GM23248 (cell line): Measurements from ENCODE around the gene BCAS1. TPM values are rescaled to one million over a fixed set of nuclear protein-coding genes. Genes with fewer than 3 reads are reported as not detected.
A peak's percentile ranks its signal among the peaks of the same experiment; 100 is the strongest.

Experiments
- DNase-seq: peaks from one replicate; pipeline ENCODE4 v3.0.0-alpha.2; 2015
- H2AFZ ChIP-seq: fragments of 200-600 bp; sonication (generic); 2 replicates; pipeline ENCODE4 v1.6.1; 2016; ENCODE audit warnings: antibody characterized with exemption
- H3F3A ChIP-seq: fragments of 200-600 bp; sonication (generic); 2 replicates; pipeline ENCODE4 v1.6.1; 2016; ENCODE audit warnings: mild to moderate bottlenecking, antibody characterized with exemption, mixed run types; ENCODE audit not compliant: insufficient read depth
- H3K27ac ChIP-seq: fragments of 200-600 bp; sonication (generic); 2 replicates; pipeline ENCODE4 v1.5.1; 2016; ENCODE audit warnings: mild to moderate bottlenecking
- H3K27me3 ChIP-seq: fragments of 200-600 bp; sonication (generic); replicated peaks from 2 replicates; pipeline ENCODE4 v1.6.1; 2016; ENCODE audit warnings: mild to moderate bottlenecking; ENCODE audit not compliant: insufficient read depth
- H3K36me3 ChIP-seq: fragments of 200-600 bp; sonication (generic); 2 replicates; pipeline ENCODE4 v1.6.1; 2016; ENCODE audit warnings: low read depth, mild to moderate bottlenecking
- H3K4me1 ChIP-seq: fragments of 200-600 bp; sonication (generic); 2 replicates; pipeline ENCODE4 v1.6.1; 2016; ENCODE audit warnings: mild to moderate bottlenecking; ENCODE audit not compliant: insufficient read depth
- H3K4me2 ChIP-seq: fragments of 200-600 bp; sonication (generic); one replicate; pipeline ENCODE4 v1.6.1; 2016; ENCODE audit warnings: mild to moderate bottlenecking; ENCODE audit not compliant: unreplicated experiment
- H3K4me3 ChIP-seq: fragments of 200-600 bp; sonication (generic); 2 replicates; pipeline ENCODE4 v1.5.1; 2016; ENCODE audit warnings: mild to moderate bottlenecking
- H3K79me2 ChIP-seq: fragments of 200-600 bp; sonication (generic); 2 replicates; pipeline ENCODE4 v1.6.1; 2016; ENCODE audit warnings: mild to moderate bottlenecking; ENCODE audit not compliant: insufficient read depth
- H3K9ac ChIP-seq: fragments of 200-600 bp; sonication (generic); 2 replicates; pipeline ENCODE4 v1.6.1; 2016; ENCODE audit warnings: mild to moderate bottlenecking
- H3K9me2 ChIP-seq: fragments of 200-600 bp; sonication (generic); 2 replicates; pipeline ENCODE4 v1.6.1; 2016; ENCODE audit warnings: mixed run types, mild to moderate bottlenecking, moderate library complexity; ENCODE audit not compliant: insufficient read depth
- H3K9me3 ChIP-seq: fragments of 200-600 bp; sonication (generic); one replicate; pipeline ENCODE4 v1.6.1; 2017; ENCODE audit warnings: low read depth
- H4K20me1 ChIP-seq: fragments of 200-600 bp; sonication (generic); 2 replicates; pipeline ENCODE4 v1.6.0; 2016; ENCODE audit not compliant: insufficient read depth
- EZH2 ChIP-seq: fragments of 200-600 bp; sonication (generic); IDR thresholded peaks from 2 replicates; pipeline ENCODE4 v1.6.1; 2018; ENCODE audit warnings: antibody characterized with exemption, mild to moderate bottlenecking; ENCODE audit not compliant: insufficient read depth, poor library complexity, severe bottlenecking
- EZH2phosphoT487 ChIP-seq: fragments of 200-600 bp; sonication (generic); IDR thresholded peaks from 2 replicates; pipeline ENCODE4 v1.6.1; 2018; ENCODE audit warnings: antibody characterized with exemption, moderate library complexity, mild to moderate bottlenecking, low read depth; ENCODE audit not compliant: insufficient read depth
- WGBS, 2 experiments: methylation state at CpG; one replicate each; pipeline ENCODE4 v1.1.6; 2015 to 2017; ENCODE audit warnings: low lambda C conversion rate in 2 of 2, low coverage in 1 of 2; ENCODE audit errors: missing lambda C conversion rate in 2 of 2; 5-methylcytosine and 5-hydroxymethylcytosine counted together
- in situ Hi-C: fragments of 300-500 bp; cut with MboI; formaldehyde crosslinking; loops from 2 replicates; pipeline ENCODE4 v1.15.0; 2020
- polyA plus RNA-seq: library from polyadenylated mRNA; unstranded; fragments of >200 nt; fragmentation: Nextera tagmentation; extraction: Ambion mirVana; gene quantifications from 2 replicates; pipeline ENCODE4 v1.2.1, GENCODE V29; 2016
- total RNA-seq: library from RNA; depleted of rRNA; stranded (reverse); fragments of >200 nt; shearing (Covaris generic); gene quantifications from 2 replicates; pipeline ENCODE4 v1.2.3, GENCODE V29; 2014

BCAS1 gene
- total and polyA plus RNA-seq, 2 experiments from 2014 or later: 0.41 TPM; not detected in 1

GRCh38 chr20:53957451-53958172, 112.8 kb downstream of the BCAS1 start:
- Histone ChIP-seq H4K20me1 (no peaks in the 10 kb centered on the region), H3K79me2 (no peaks in the 10 kb centered on the region), H3K9me2 (no peaks in the 10 kb centered on the region), H2AFZ (no peak overlapping the region), H3K27me3 (no peaks in the 10 kb centered on the region), H3K4me3 (no peak overlapping the region), H3K9ac (no peak overlapping the region), H3K4me1 (peaks cover 52% of the 10 kb centered on the region), H3K27ac (peak overlapping the region; percentile 47), H3K9me3 (no peaks in the 10 kb centered on the region), H3K4me2 (peak overlapping the region; percentile 9), H3K36me3 (no peaks in the 10 kb centered on the region), H3F3A (peaks cover 39% of the 10 kb centered on the region)
- WGBS, 2 experiments: 3 to 4% methylated on average over 2 of the region's 2 CpGs
- in situ Hi-C loops: loop anchor here (25.0 kb wide), 1 partner anchor 230 kb away; no protein-coding TSS in a partner anchor
- DNase-seq: peak; percentile 80
- TF ChIP-seq EZH2phosphoT487 (peak; percentile 84; the same call in 1 of the 2 replicates), EZH2 (no peak)

DNA sequence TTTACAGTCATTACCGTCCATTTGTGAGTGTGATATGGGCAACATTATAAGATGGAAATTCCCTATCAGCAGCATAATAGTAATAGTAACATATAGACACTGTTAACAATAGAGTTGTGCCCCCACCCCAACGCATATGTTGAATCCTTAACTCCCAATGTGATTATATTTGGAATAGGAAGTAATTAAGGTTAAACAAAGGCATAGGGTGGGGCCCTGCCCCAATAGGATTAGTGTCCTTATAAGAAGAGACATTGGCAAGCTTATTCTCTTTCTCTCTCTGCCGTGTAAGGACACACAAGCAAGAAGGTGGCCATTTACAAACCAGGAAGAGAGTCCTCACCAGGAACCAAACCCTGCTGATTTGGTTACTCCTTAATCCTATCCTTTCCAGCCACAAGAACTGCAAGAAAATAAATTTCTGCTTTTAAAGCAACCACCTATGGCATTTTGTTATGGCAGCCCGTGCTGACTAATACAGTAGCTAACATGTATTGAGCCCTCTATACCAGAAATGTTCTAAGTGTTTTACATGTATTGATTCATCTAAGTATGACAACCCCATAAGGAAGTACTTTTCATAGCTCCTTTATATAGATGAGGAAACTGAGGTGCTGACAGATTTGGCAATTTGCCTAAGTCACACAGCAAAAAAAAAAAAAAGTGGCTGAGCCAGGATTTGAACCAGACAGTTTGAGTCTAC, 114.2 kb downstream of the BCAS1 start:
- H3K27ac ChIP-seq: no peak overlapping the region
- H3F3A ChIP-seq: peaks cover 34% of the 10 kb centered on the region
- no peaks in the 10 kb centered on the region for H3K9me2 ChIP-seq
- no peaks in the 10 kb centered on the region for H3K9me3 ChIP-seq
- no peak overlapping the region for H3K4me3 ChIP-seq
- H3K79me2 ChIP-seq: no peaks in the 10 kb centered on the region
- H3K9ac ChIP-seq: no peak overlapping the region
- no peaks in the 10 kb centered on the region for H4K20me1 ChIP-seq
- no peak overlapping the region for H2AFZ ChIP-seq
- H3K27me3 ChIP-seq: no peaks in the 10 kb centered on the region
- peaks cover 44% of the 10 kb centered on the region for H3K4me1 ChIP-seq
- no peak overlapping the region for H3K4me2 ChIP-seq
- WGBS, 2 experiments: 94 to 96% methylated on average over 4 of the region's 4 CpGs
- in situ Hi-C loops: loop anchor here (25.0 kb wide), 1 partner anchor 231 kb away; no protein-coding TSS in a partner anchor
- DNase-seq: no peak
- H3K36me3 ChIP-seq: no peaks in the 10 kb centered on the region
- TF ChIP-seq EZH2 (no peak), EZH2phosphoT487 (no peak)

DNA sequence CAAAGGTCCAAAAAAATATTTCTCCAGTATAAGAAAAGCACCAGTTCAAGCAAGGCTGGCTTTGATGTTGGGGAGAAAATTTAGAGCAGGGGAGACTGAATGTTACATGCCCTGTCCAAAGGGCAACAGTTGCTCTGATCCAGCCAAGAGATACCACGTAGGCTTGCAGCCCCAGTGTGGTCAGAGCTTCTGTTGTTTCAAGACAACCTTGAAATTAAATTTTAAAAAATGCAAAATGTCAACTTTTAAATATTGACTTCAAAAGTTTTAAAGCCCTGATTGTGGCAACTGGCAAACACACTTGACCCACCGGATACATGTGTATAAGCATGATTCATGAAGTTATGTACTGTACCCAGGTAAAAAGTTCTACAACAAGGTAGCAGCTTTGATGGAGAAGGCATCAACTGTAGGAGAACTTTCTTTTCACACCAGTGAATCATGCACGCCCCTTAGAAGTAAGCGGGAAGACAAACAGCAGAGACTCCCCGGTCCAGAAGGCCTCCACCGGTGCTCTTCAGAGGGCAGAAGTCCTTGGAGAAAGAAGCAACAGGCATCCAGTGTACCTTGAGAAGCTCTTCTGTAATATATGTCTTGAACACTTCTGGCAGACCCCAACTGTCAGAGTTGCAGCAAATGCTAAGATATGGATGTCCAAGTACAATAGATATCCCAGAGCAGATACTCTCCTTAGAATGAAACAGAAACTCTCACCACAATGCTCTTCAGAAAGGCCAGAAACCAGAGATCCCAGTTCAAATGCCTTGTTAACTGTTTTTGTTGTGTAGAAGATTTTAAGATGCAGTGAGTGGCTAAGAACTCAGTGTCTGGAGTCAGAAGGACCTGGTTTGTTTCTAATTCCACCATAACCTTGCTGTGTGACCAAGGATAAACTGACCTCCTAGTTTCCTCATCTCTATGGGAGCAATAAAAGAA, 115.4 kb downstream of the BCAS1 start:
- no peaks in the 10 kb centered on the region for H3K9me3 ChIP-seq
- H3K4me3 ChIP-seq: no peak overlapping the region
- no peak overlapping the region for H2AFZ ChIP-seq
- peaks cover 40% of the 10 kb centered on the region for H3K4me1 ChIP-seq
- H4K20me1 ChIP-seq: no peaks in the 10 kb centered on the region
- 97 to 99% methylated on average over 6 of the region's 6 CpGs for WGBS, 2 experiments
- no peaks in the 10 kb centered on the region for H3K79me2 ChIP-seq
- H3K27ac ChIP-seq: no peak overlapping the region
- no peak for DNase-seq
- TF ChIP-seq EZH2phosphoT487 (no peak), EZH2 (no peak)
- in situ Hi-C loops: loop anchor here (25.0 kb wide), 1 partner anchor 232 kb away; no protein-coding TSS in a partner anchor
- no peak overlapping the region for H3K9ac ChIP-seq
- H3K4me2 ChIP-seq: no peak overlapping the region
- H3K36me3 ChIP-seq: no peaks in the 10 kb centered on the region
- H3K9me2 ChIP-seq: no peaks in the 10 kb centered on the region
- no peaks in the 10 kb centered on the region for H3K27me3 ChIP-seq
- peaks cover 34% of the 10 kb centered on the region for H3F3A ChIP-seq
